Right lobe of liver (tissue), 6 donors: ENCODE data around the gene KCNJ16. TPM values are rescaled to one million over a fixed set of nuclear protein-coding genes. Genes with fewer than 3 reads are reported as not detected.

Experiments
- ATAC-seq, 4 donors: fragments of 200-7000 bp; cut with Tn5 transposase; one replicate each; pipeline ENCODE4 v1.9.1; 2020; ENCODE audit warnings: mild to moderate bottlenecking in 4 of 4, moderate library complexity in 4 of 4
- DNase-seq, 3 donors: peaks; one replicate each; pipeline ENCODE4 v3.0.0-alpha.2; 2020
- H3K27ac ChIP-seq, 3 donors: fragments of 200-600 bp; one replicate each; pipeline ENCODE4 v1.8.0; 2022
- H3K27me3 ChIP-seq, 2 donors: fragments of 200-600 bp; one replicate each; pipeline ENCODE4 v1.8.0; 2022
- H3K36me3 ChIP-seq, 4 donors: fragments of 200-600 bp; sonication (generic) in 1 of 4; one replicate each; pipeline versions ENCODE4 v1.5.1 to v1.8.0; 2017 to 2022; ENCODE audit warnings: control low read depth in 1 of 4
- H3K4me1 ChIP-seq, 4 donors: fragments of 200-600 bp; sonication (generic) in 1 of 4; one replicate each; pipeline versions ENCODE4 v1.5.1 to v1.8.0; 2017 to 2022; ENCODE audit warnings: control low read depth in 1 of 4
- H3K4me3 ChIP-seq, 3 donors: fragments of 200-600 bp; one replicate each; pipeline ENCODE4 v1.8.0; 2022
- H3K9me3 ChIP-seq, 4 donors: fragments of 200-600 bp; sonication (generic) in 1 of 4; one replicate each; pipeline versions ENCODE4 v1.5.1 to v1.8.0; 2017 to 2022; ENCODE audit warnings: control low read depth in 1 of 4
- CTCF ChIP-seq, 4 donors: fragments of 200-600 bp in 3 of 4; fragments of 450-650 bp in 1 of 4; IDR thresholded peaks; one replicate each; pipeline versions ENCODE4 v1.5.1 to v1.8.0; 2016 to 2022; ENCODE audit warnings: antibody characterized with exemption in 4 of 4, mild to moderate bottlenecking in 2 of 4
- POLR2A ChIP-seq: fragments of 450-650 bp; IDR thresholded peaks from one replicate; pipeline ENCODE4 v1.6.1; 2017; ENCODE audit warnings: antibody characterized with exemption, mild to moderate bottlenecking
- WGBS: methylation state at CpG from one replicate; pipeline ENCODE4 v1.1.6; 2018; ENCODE audit warnings: low coverage, low lambda C conversion rate; ENCODE audit not compliant: insufficient coverage; ENCODE audit errors: missing lambda C conversion rate; 5-methylcytosine and 5-hydroxymethylcytosine counted together
- intact Hi-C, 2 donors: fragments of 100-400 bp; cut with DNase I; formaldehyde crosslinking; loops; one replicate each; pipeline versions ENCODE4 v1.11.2 to v1.14.1; 2022
- total RNA-seq, 6 experiments: library from RNA; depleted of rRNA in 2 of 6; stranded (reverse); fragments of >200 nt in 2 of 6; fragmentation: NEBNext Ultra II Directional in 3 of 6; extraction: Animal tissue kit (Norgen Biotek cat#: 25700) in 3 of 6; gene quantifications; one replicate each; pipeline versions ENCODE4 v1.1.0 to v1.2.4, GENCODE V29; 2016 to 2023
- donor health status: DM: no; HTN: yes; CAD: no.
- donor health status: DM: no; HTN: no; CAD: no.
- donor health status: DM: no; HTN: no; CAD: no.
- donor health status: DM: no; HTN: yes; CAD: no.
- donor health status: DM: no; HTN: yes; CAD: no.

Gene KCNJ16
- total RNA-seq, 6 experiments from 2014 or later = 0.07 to 2.1 (median 0.85) TPM

- peaks cover 0 to 12% (median 0%) of the 10 kb centered on the region in 4 donors for H3K4me1 ChIP-seq
- H3K4me3 ChIP-seq = no peak overlapping the region
- no peak overlapping the region for H3K27ac ChIP-seq
- no peaks in the 10 kb centered on the region for H3K9me3 ChIP-seq
- peaks cover 0 to 7% of the 10 kb centered on the region in 2 donors for H3K27me3 ChIP-seq
- WGBS = 59% methylated on average over 2 of the region's 2 CpGs
- no peak for DNase-seq
- intact Hi-C loops = no loop called here
- TF ChIP-seq POLR2A (no peak), CTCF (IDR thresholded peaks at IDR 0.05) (no peak)
- no peak for ATAC-seq
- no peaks in the 10 kb centered on the region for H3K36me3 ChIP-seq
Observed at GRCh38 chr17:70165383-70165782, 90.4 kb downstream of the KCNJ16 start.

GRCh38 chr17:70166615-70167014, 91.6 kb downstream of the KCNJ16 start:
- DNase-seq = no peak
- H3K36me3 ChIP-seq = no peaks in the 10 kb centered on the region
- peaks cover 0 to 12% of the 10 kb centered on the region in 2 donors for H3K27me3 ChIP-seq
- intact Hi-C loops = no loop called here
- no peak overlapping the region for H3K27ac ChIP-seq
- TF ChIP-seq POLR2A = no peak
- H3K4me3 ChIP-seq = no peak overlapping the region
- no peaks in the 10 kb centered on the region for H3K9me3 ChIP-seq
- WGBS = 70% methylated on average over 4 of the region's 4 CpGs
- H3K4me1 ChIP-seq = peaks cover 0 to 12% (median 0%) of the 10 kb centered on the region in 4 donors
- no peak for ATAC-seq

GRCh38 chr17:70168044-70168976, 93.3 kb downstream of the KCNJ16 start:
- intact Hi-C loops = no loop called here
- peak overlapping the region; percentile 36 to 53 (median 46) for H3K4me3 ChIP-seq
- 4% methylated on average over 28 of the region's 45 CpGs for WGBS
- H3K27ac ChIP-seq = peak overlapping the region; percentile 15 to 61 (median 61)
- ATAC-seq (peak; percentile 44 to 58 (median 54)), DNase-seq (peak in 2 of 3 donors; percentile 37 to 48)
- H3K4me1 ChIP-seq = peaks cover 0 to 12% (median 0%) of the 10 kb centered on the region in 4 donors
- TF ChIP-seq POLR2A (no peak), CTCF (IDR thresholded peaks at IDR 0.05) (peak; percentile 3 to 35 (median 34))
- no peaks in the 10 kb centered on the region for H3K9me3 ChIP-seq
- no peaks in the 10 kb centered on the region for H3K36me3 ChIP-seq
- peaks cover 0 to 12% of the 10 kb centered on the region in 2 donors for H3K27me3 ChIP-seq

GRCh38 chr17:70168977-70169708, 94.1 kb downstream of the KCNJ16 start, which contains the start of gene KCNJ2:
TSS of gene KCNJ2 (plus strand) at chr17:70169532. CDS start at chr17:70175040, 5,508 bp downstream.
- TF ChIP-seq CTCF (IDR thresholded peaks at IDR 0.05) (no peak), POLR2A (peak; percentile 71)
- 0% methylated on average over 4 of the region's 67 CpGs for WGBS
- intact Hi-C loops = no loop called here

More at GRCh38 chr17:70168977-70169708, 94.1 kb downstream of the KCNJ16 start, which contains the start of gene KCNJ2:
- no peaks in the 10 kb centered on the region for H3K9me3 ChIP-seq
- peak within 1 kb of the TSS; percentile 15 to 61 (median 61) for H3K27ac ChIP-seq
- H3K27me3 ChIP-seq = peaks cover 0 to 12% of the 10 kb centered on the region in 2 donors
- no peaks in the 10 kb centered on the region for H3K36me3 ChIP-seq
- H3K4me3 ChIP-seq = peak within 1 kb of the TSS; percentile 36 to 53 (median 46)
- ATAC-seq = peak; percentile 89 to 95 (median 93)
- H3K4me1 ChIP-seq = peaks cover 0 to 12% (median 0%) of the 10 kb centered on the region in 4 donors
- peak; percentile 78 to 89 (median 87) for DNase-seq
